Stimulated activated CD8-positive, alpha-beta memory T cell treated with anti-CD3 and anti-CD28 coated beads, Interleukin-15, amount 100 ng/mL, for 1 hour (primary cell): Measurements from ENCODE around the gene FBXW11.
"Not testable (repeated sequence)": the region's sequence is repeated elsewhere in the genome, so short reads cannot be mapped to it uniquely, and the experiment has no call there.

Experiments used
- DNase-seq: peaks from one replicate; pipeline ENCODE4 v3.0.0-alpha.2; 2020; ENCODE audit warnings: low read depth

FBXW11 gene

GRCh38 chr5:171953860-171954701 lies 52.4 kb downstream of the FBXW11 start:
- no peak for DNase-seq

- DNase-seq: no peak
Measured at GRCh38 chr5:171952021-171952420, 54.4 kb downstream of the FBXW11 start.

- no peak for DNase-seq
Measured at GRCh38 chr5:171951218-171951617, 55.2 kb downstream of the FBXW11 start.

GRCh38 chr5:171946000-171946781 lies 60.2 kb downstream of the FBXW11 start:
- no peak for DNase-seq

GRCh38 chr5:171945476-171945875 lies 61.0 kb downstream of the FBXW11 start:
- no peak for DNase-seq

- no peak for DNase-seq
Measured at GRCh38 chr5:171945066-171945465, 61.4 kb downstream of the FBXW11 start.

GRCh38 chr5:171942112-171942516 lies 64.3 kb downstream of the FBXW11 start:
- not testable (repeated sequence) for DNase-seq

- DNase-seq: not testable (repeated sequence)
Measured at GRCh38 chr5:171941675-171942074, 64.8 kb downstream of the FBXW11 start.

- not testable (repeated sequence) for DNase-seq
Measured at GRCh38 chr5:171941275-171941674, 65.2 kb downstream of the FBXW11 start.

GRCh38 chr5:171939951-171940350 lies 66.5 kb downstream of the FBXW11 start:
- no peak for DNase-seq

GRCh38 chr5:171938358-171938757 lies 68.1 kb downstream of the FBXW11 start:
- no peak for DNase-seq

- DNase-seq: no peak
Measured at GRCh38 chr5:171937351-171937750, 69.1 kb downstream of the FBXW11 start.

- DNase-seq: no peak
Measured at GRCh38 chr5:171934586-171934985, 71.9 kb downstream of the FBXW11 start.

GRCh38 chr5:171931163-171931562 lies 75.3 kb downstream of the FBXW11 start:
- DNase-seq: no peak

GRCh38 chr5:171927345-171927941 lies 79.0 kb downstream of the FBXW11 start:
- DNase-seq: no peak

- DNase-seq: no peak
Measured at GRCh38 chr5:171926311-171926710, 80.1 kb downstream of the FBXW11 start.

GRCh38 chr5:171924493-171925122 lies 81.8 kb downstream of the FBXW11 start:
- DNase-seq: no peak

- no peak for DNase-seq
Measured at GRCh38 chr5:171920765-171921391, 85.6 kb downstream of the FBXW11 start.

GRCh38 chr5:171915700-171916099 lies 90.7 kb downstream of the FBXW11 start:
- not testable (repeated sequence) for DNase-seq

GRCh38 chr5:171914726-171915338 lies 91.6 kb downstream of the FBXW11 start:
- DNase-seq: no peak

GRCh38 chr5:171913987-171914273 lies 92.5 kb downstream of the FBXW11 start:
- DNase-seq: no peak

- no peak for DNase-seq
Measured at GRCh38 chr5:171911152-171911551, 95.3 kb downstream of the FBXW11 start.
